Measurements from ENCODE around the gene MAPK7. TPM values are rescaled to one million over a fixed set of nuclear protein-coding genes. Genes with fewer than 3 reads are reported as not detected.

Gene MAPK7
- total RNA-seq, 2 donors from 2014 or later = 15.9 to 17.8 TPM

DNA sequence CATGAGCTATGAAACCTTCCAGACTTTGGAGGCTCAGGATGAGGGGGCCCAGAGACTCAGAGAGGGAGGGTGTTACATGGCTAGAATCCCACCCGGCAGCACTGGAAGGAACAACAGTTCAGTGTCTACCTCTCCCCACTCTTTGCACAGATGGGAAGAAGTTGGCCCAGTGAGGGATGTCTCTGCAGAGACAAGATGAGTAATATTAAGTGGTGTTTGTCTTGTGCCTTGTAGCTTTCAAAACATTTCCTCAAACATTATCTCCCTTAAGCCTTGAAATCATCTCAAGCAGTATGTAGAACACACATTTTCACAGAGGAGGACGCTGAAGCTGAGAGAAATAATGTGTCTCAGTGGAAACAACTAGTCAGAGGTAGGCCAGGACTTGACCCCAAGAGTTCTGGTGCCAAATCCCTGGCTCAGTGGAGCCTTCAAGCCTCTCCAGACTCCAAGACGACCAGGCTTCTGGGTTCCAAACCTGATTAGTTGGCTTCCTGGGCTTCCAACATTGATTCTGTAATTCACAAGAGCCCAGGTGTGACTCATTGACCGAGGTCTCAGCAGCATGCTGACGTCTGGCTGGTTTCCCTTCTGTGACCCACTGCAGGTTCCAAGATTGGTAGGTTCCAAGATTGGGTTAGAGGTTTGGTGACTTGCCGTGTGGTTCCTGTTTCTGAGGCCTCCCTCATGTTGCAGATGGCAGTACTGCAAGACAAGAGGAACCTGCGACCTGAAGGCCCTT, 40.1 kb downstream of the MAPK7 start:
- Histone ChIP-seq H3K27me3 (no peaks in the 10 kb centered on the region), H3K4me1 (no peaks in the 10 kb centered on the region), H3K36me3 (no peaks in the 10 kb centered on the region), H3K4me3 (no peak overlapping the region), H3K27ac (peak overlapping the region; percentile 26 to 45), H3K9me3 (no peaks in the 10 kb centered on the region)
- peak; percentile 83 for DNase-seq (ENCODE audit: low spot score)
- no peak for TF ChIP-seq CTCF (IDR thresholded peaks at IDR 0.05)

DNA sequence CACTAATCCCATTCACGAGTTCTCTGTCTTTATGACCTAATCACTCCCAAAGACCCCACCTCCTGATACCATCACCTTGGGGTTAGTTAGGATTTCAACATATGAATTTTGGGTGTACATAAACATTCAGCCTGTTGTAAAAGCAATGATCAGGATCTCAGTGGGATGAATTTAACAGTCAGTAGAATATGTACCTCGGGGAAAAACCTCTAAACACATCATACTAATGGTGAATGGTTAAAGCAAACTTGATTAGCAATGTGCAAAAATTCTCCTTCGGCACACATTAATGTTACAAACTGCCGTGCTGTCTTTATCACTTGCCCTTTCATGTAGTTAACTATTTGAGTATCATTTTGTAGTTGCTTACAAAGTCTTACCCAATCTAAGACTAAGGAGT, 42.9 kb downstream of the MAPK7 start:
- no peaks in the 10 kb centered on the region for H3K4me1 ChIP-seq
- H3K36me3 ChIP-seq = no peaks in the 10 kb centered on the region

GRCh38 chr17:19421926-19422325, 43.6 kb downstream of the MAPK7 start:
- no peaks in the 10 kb centered on the region for H3K27me3 ChIP-seq
- H3K36me3 ChIP-seq = no peaks in the 10 kb centered on the region
- no peak overlapping the region for H3K27ac ChIP-seq
- TF ChIP-seq CTCF (IDR thresholded peaks at IDR 0.05) = no peak
- H3K4me1 ChIP-seq = no peaks in the 10 kb centered on the region
- no peak for DNase-seq (ENCODE audit: low spot score)
- no peak overlapping the region for H3K4me3 ChIP-seq
- no peaks in the 10 kb centered on the region for H3K9me3 ChIP-seq

More for the DNA sequence above, 42.9 kb downstream of the MAPK7 start:
- Histone ChIP-seq H3K27ac (no peak overlapping the region), H3K4me3 (no peak overlapping the region), H3K27me3 (no peaks in the 10 kb centered on the region), H3K9me3 (no peaks in the 10 kb centered on the region)
- TF ChIP-seq CTCF (IDR thresholded peaks at IDR 0.05) = no peak
- no peak for DNase-seq (ENCODE audit: low spot score)

- H3K27me3 ChIP-seq = no peaks in the 10 kb centered on the region
- H3K36me3 ChIP-seq = no peaks in the 10 kb centered on the region
- H3K27ac ChIP-seq = peak overlapping the region in 1 of 2 donors; percentile 35
- no peaks in the 10 kb centered on the region for H3K4me1 ChIP-seq
- no peaks in the 10 kb centered on the region for H3K9me3 ChIP-seq
- DNase-seq (ENCODE audit: low spot score) = no peak
- no peak for TF ChIP-seq CTCF (IDR thresholded peaks at IDR 0.05)
- H3K4me3 ChIP-seq = no peak overlapping the region
Observed at GRCh38 chr17:19424934-19425868, 46.9 kb downstream of the MAPK7 start.

DNA sequence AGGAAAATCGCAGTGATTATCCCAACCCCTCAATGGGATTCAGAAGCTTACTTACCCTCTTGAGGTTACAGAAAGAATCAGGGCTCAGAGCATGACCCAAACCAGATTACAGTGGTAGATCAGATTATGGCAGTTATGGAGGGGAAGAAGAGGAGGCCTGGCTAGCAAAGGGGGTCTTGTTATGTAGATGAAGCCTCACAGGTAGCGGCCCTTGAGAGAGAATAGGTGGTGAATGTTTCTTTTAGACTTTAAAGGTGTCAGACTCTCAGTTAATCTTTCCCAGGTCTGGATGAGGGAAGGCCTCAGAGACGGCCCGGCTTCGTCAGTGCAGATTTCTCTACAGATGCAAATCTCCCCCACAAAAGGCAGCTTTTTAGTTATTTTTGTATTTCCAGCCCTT, 48.3 kb downstream of the MAPK7 start:
- H3K4me1 ChIP-seq = no peaks in the 10 kb centered on the region
- no peaks in the 10 kb centered on the region for H3K27me3 ChIP-seq
- no peaks in the 10 kb centered on the region for H3K9me3 ChIP-seq
- no peaks in the 10 kb centered on the region for H3K36me3 ChIP-seq
- H3K27ac ChIP-seq = no peak overlapping the region
- no peak for DNase-seq (ENCODE audit: low spot score)
- no peak for TF ChIP-seq CTCF (IDR thresholded peaks at IDR 0.05)
- no peak overlapping the region for H3K4me3 ChIP-seq

All from right atrium auricular region (tissue), 2 donors.